ENCODE measurements around the gene LRPAP1. TPM values are rescaled to one million over a fixed set of nuclear protein-coding genes. Genes with fewer than 3 reads are reported as not detected.

Gene LRPAP1
- total RNA-seq, 1 donor from 2014 or later: 53.7 TPM

- TF ChIP-seq CTCF (IDR thresholded peaks at IDR 0.05; ENCODE audit: insufficient read depth, low read length, severe bottlenecking): no peak
- FAIRE-seq (no peak), DNase-seq (ENCODE audit: low read depth) (no peak)
- peaks cover 32% of the 10 kb centered on the region for H3K27me3 ChIP-seq (ENCODE audit: control insufficient read depth, insufficient read depth, low read length)
- no peaks in the 10 kb centered on the region for H3K36me3 ChIP-seq (ENCODE audit: control insufficient read depth, insufficient read depth, low read length)
- H3K4me3 ChIP-seq (ENCODE audit: low read depth, low read length): no peak overlapping the region
Measured at GRCh38 chr4:3469386-3470243, 62.6 kb downstream of the LRPAP1 start.

GRCh38 chr4:3468804-3469203 lies 63.4 kb downstream of the LRPAP1 start:
- TF ChIP-seq CTCF (IDR thresholded peaks at IDR 0.05; ENCODE audit: insufficient read depth, low read length, severe bottlenecking): no peak
- peaks cover 35% of the 10 kb centered on the region for H3K27me3 ChIP-seq (ENCODE audit: control insufficient read depth, insufficient read depth, low read length)
- no peak for DNase-seq (ENCODE audit: low read depth)
- H3K4me3 ChIP-seq (ENCODE audit: low read depth, low read length): no peak overlapping the region
- no peaks in the 10 kb centered on the region for H3K36me3 ChIP-seq (ENCODE audit: control insufficient read depth, insufficient read depth, low read length)
- FAIRE-seq: no peak

- H3K27me3 ChIP-seq (ENCODE audit: control insufficient read depth, insufficient read depth, low read length): peaks cover 34% of the 10 kb centered on the region
- no peak overlapping the region for H3K4me3 ChIP-seq (ENCODE audit: low read depth, low read length)
- DNase-seq (ENCODE audit: low read depth): no peak
- TF ChIP-seq CTCF (IDR thresholded peaks at IDR 0.05; ENCODE audit: insufficient read depth, low read length, severe bottlenecking): no peak
- FAIRE-seq: no peak
- no peaks in the 10 kb centered on the region for H3K36me3 ChIP-seq (ENCODE audit: control insufficient read depth, insufficient read depth, low read length)
Measured at GRCh38 chr4:3468154-3468553, 64.1 kb downstream of the LRPAP1 start.

GRCh38 chr4:3467601-3468031 lies 64.6 kb downstream of the LRPAP1 start:
- DNase-seq (ENCODE audit: low read depth) (no peak), FAIRE-seq (peak; percentile 32)
- TF ChIP-seq CTCF (IDR thresholded peaks at IDR 0.05; ENCODE audit: insufficient read depth, low read length, severe bottlenecking): no peak
- no peaks in the 10 kb centered on the region for H3K36me3 ChIP-seq (ENCODE audit: control insufficient read depth, insufficient read depth, low read length)
- peaks cover 33% of the 10 kb centered on the region for H3K27me3 ChIP-seq (ENCODE audit: control insufficient read depth, insufficient read depth, low read length)
- no peak overlapping the region for H3K4me3 ChIP-seq (ENCODE audit: low read depth, low read length)

GRCh38 chr4:3466691-3467600 lies 65.3 kb downstream of the LRPAP1 start:
- Histone ChIP-seq H3K27me3 (ENCODE audit: control insufficient read depth, insufficient read depth, low read length) (peaks cover 36% of the 10 kb centered on the region), H3K4me3 (ENCODE audit: low read depth, low read length) (no peak overlapping the region), H3K36me3 (ENCODE audit: control insufficient read depth, insufficient read depth, low read length) (no peaks in the 10 kb centered on the region)
- DNase-seq (ENCODE audit: low read depth) (no peak), FAIRE-seq (no peak)
- TF ChIP-seq CTCF (IDR thresholded peaks at IDR 0.05; ENCODE audit: insufficient read depth, low read length, severe bottlenecking): no peak

Data from bronchial epithelial cell (primary cell).